ENCODE results near the gene DOCK3. TPM values are rescaled to one million over a fixed set of nuclear protein-coding genes. Genes with fewer than 3 reads are reported as not detected.

The DOCK3 gene
- total RNA-seq, 1 experiment from 2014 or later = 5.6 TPM

GRCh38 chr3:51146781-51147180, 472.1 kb downstream of the DOCK3 start:
- H3K4me3 Mint-ChIP-seq = no peak overlapping the region
- H3K27me3 Mint-ChIP-seq (ENCODE audit: low read depth) = no peaks in the 10 kb centered on the region
- ATAC-seq (no peak), DNase-seq (ENCODE audit: low spot score) (no peak)
- CTCF ChIA-PET = interaction anchor here (0.7 kb wide), 1 partner anchor 108 kb away, joined by 3 read pairs; no protein-coding TSS in a partner anchor
- POLR2A ChIA-PET = interaction anchor here (0.7 kb wide), 1 partner anchor 1087 kb away, joined by 5 read pairs; no protein-coding TSS in a partner anchor
- no peaks in the 10 kb centered on the region for H3K4me1 Mint-ChIP-seq
- TF ChIP-seq JAZF1 (CRISPR knock-in tag; IDR thresholded peaks at IDR 0.05) (no peak), MXD4 (CRISPR knock-in tag; IDR thresholded peaks at IDR 0.05; ENCODE audit: borderline replicate concordance) (no peak), OVOL2 (CRISPR knock-in tag; IDR thresholded peaks at IDR 0.05; ENCODE audit: borderline replicate concordance) (no peak), CDX4 (CRISPR knock-in tag; IDR thresholded peaks at IDR 0.05; ENCODE audit: borderline replicate concordance) (no peak), ZBTB43 (CRISPR knock-in tag; IDR thresholded peaks at IDR 0.05) (no peak), NR3C1 (CRISPR knock-in tag; conservative IDR thresholded peaks at IDR 0.05; ENCODE audit: low read depth) (no peak), SMAD3 (CRISPR knock-in tag; IDR thresholded peaks at IDR 0.05; ENCODE audit: borderline replicate concordance) (no peak), ATF6 (CRISPR knock-in tag; IDR thresholded peaks at IDR 0.05) (no peak), MAX (CRISPR knock-in tag; IDR thresholded peaks at IDR 0.05) (no peak), TCF7 (CRISPR knock-in tag; IDR thresholded peaks at IDR 0.05; ENCODE audit: low read depth) (no peak), ZNF512 (CRISPR knock-in tag; IDR thresholded peaks at IDR 0.05; ENCODE audit: borderline replicate concordance) (no peak), IRF1 (CRISPR knock-in tag; IDR thresholded peaks at IDR 0.05) (no peak), ZNF671 (CRISPR knock-in tag; IDR thresholded peaks at IDR 0.05) (no peak), ZNF425 (CRISPR knock-in tag; conservative IDR thresholded peaks at IDR 0.05) (no peak), STAT6 (CRISPR knock-in tag; conservative IDR thresholded peaks at IDR 0.05; ENCODE audit: low read depth) (no peak), SOX15 (CRISPR knock-in tag; IDR thresholded peaks at IDR 0.05) (no peak), USF2 (CRISPR knock-in tag; IDR thresholded peaks at IDR 0.05) (no peak)
- no peak overlapping the region for H3K27ac Mint-ChIP-seq
- peaks cover 32% of the 10 kb centered on the region for H3K9me3 Mint-ChIP-seq
- peaks cover 21% of the 10 kb centered on the region; the same call in 1 of the 2 replicates for H3K36me3 Mint-ChIP-seq

Measured in WTC11 (cell line).